ENCODE data around the gene SPI1. TPM values are rescaled to one million over a fixed set of nuclear protein-coding genes. Genes with fewer than 3 reads are reported as not detected.

SPI1 gene
- total RNA-seq, 1 donor from 2014 or later, result 98.2 TPM

- no peak overlapping the region for H3K27ac ChIP-seq
- no peak overlapping the region for H3K4me3 ChIP-seq
Observed at GRCh38 chr11:47328449-47329390, 49.6 kb downstream of the SPI1 start.

GRCh38 chr11:47327949-47328348 lies 50.4 kb downstream of the SPI1 start:
- Histone ChIP-seq H3K4me3 (no peak overlapping the region), H3K9me3 (no peaks in the 10 kb centered on the region), H3K27me3 (no peaks in the 10 kb centered on the region), H3K27ac (no peak overlapping the region), H3K4me1 (no peaks in the 10 kb centered on the region), H3K36me3 (peaks cover 0 to 33% of the 10 kb centered on the region in 2 donors)
- TF ChIP-seq CTCF (IDR thresholded peaks at IDR 0.05), result no peak
- intact Hi-C loops (cut with DNase I), result no loop called here
- no peak for DNase-seq (ENCODE audit: low spot score in 2 of 2)

More at GRCh38 chr11:47328449-47329390, 49.6 kb downstream of the SPI1 start:
- intact Hi-C loops (cut with DNase I), result no loop called here
- Histone ChIP-seq H3K4me1 (no peaks in the 10 kb centered on the region), H3K36me3 (peaks cover 0 to 33% of the 10 kb centered on the region in 2 donors), H3K9me3 (no peaks in the 10 kb centered on the region), H3K27me3 (no peaks in the 10 kb centered on the region)
- TF ChIP-seq CTCF (IDR thresholded peaks at IDR 0.05), result no peak
- DNase-seq (ENCODE audit: low spot score in 2 of 2), result no peak

DNA sequence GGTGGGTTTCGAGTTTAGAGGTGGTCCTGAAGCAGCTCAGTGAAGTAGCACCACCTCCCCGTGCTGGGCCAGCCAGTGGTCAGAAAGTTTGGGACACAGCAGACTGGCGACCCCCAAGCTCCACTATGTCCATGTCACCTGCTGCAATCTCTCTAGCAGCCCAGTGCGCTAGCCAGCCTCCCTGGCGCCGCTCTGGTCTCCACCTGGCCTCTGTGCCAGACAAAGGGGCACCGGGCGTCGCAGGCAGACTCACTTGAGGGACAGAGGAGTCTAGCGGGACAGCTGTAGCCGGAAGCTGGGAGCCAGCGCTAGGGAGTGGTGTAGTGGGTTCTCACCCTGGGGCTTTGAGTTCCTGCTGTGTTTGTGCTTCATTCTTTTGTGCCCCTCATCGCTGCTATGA lies 51.3 kb downstream of the SPI1 start:
- H3K4me3 ChIP-seq, result no peak overlapping the region
- intact Hi-C loops (cut with DNase I), result no loop called here
- no peaks in the 10 kb centered on the region for H3K9me3 ChIP-seq
- H3K27ac ChIP-seq, result no peak overlapping the region
- no peak for DNase-seq (ENCODE audit: low spot score in 2 of 2)
- H3K4me1 ChIP-seq, result no peaks in the 10 kb centered on the region
- no peak for TF ChIP-seq CTCF (IDR thresholded peaks at IDR 0.05)
- H3K36me3 ChIP-seq, result peaks cover 7 to 37% of the 10 kb centered on the region in 2 donors
- H3K27me3 ChIP-seq, result no peaks in the 10 kb centered on the region

DNA sequence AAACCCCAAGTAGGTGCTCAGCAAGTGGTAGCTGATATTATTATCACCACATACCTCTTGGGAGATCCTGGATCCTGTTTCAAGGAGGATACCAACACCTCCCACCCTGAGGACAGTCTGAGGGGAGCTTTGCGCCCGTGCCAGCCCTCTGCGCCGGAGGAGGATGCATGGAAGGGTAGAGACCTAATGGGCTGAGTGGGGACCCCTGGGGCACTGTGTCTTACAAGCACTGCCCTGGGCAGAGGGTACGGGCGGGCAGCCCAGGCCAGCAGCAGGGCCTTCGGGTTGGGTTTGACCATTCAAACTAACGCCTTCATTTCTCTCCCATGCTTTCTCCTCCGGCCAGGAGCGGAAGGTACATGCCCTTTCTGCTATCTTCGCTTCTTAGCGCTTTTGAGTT lies 52.1 kb downstream of the SPI1 start:
- intact Hi-C loops (cut with DNase I), result no loop called here
- H3K4me3 ChIP-seq, result no peak overlapping the region
- no peaks in the 10 kb centered on the region for H3K4me1 ChIP-seq
- H3K36me3 ChIP-seq, result peaks cover 15 to 43% of the 10 kb centered on the region in 2 donors
- H3K9me3 ChIP-seq, result no peaks in the 10 kb centered on the region
- H3K27me3 ChIP-seq, result no peaks in the 10 kb centered on the region
- H3K27ac ChIP-seq, result no peak overlapping the region
- no peak for TF ChIP-seq CTCF (IDR thresholded peaks at IDR 0.05)
- DNase-seq (ENCODE audit: low spot score in 2 of 2), result no peak

DNA sequence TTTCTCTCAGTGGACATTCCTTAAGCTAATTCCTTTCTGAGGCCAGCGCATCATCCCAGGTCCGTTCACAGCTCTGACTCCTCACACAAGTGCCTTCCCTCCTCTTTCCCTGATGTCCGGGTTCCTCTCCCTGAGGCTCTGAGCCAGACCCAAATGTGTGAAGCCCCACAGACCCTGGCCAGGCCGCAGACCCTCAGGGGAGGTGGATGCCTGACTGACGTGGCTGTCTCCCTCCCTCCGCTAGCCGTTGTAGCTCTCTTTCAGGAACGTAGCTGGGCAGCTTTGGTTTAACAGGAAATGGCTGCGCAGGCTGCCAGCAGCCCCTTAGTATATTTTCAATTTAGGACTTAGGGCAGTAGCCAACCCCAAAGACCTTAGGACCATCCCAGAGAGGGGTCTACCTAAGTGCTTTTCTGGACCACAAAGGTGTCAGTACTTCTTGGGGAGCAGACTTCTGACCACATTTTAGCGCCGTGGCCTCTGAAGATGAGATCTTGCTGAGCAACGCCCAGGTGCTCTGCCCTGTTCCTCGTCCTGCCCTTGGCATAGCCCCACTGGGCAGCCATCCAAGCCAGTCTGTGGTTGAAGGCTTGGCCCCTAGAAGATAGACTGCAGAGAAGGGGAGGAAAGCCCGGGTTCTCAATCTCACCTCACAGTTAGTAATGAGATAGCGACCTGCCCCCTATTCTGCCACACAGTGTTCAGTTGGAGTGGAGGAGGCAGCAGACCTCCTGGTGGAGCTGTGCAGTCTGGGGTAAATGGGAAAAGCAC lies 52.9 kb downstream of the SPI1 start:
- intact Hi-C loops (cut with DNase I), result no loop called here
- TF ChIP-seq CTCF (IDR thresholded peaks at IDR 0.05), result no peak
- Histone ChIP-seq H3K4me1 (no peaks in the 10 kb centered on the region), H3K27me3 (no peaks in the 10 kb centered on the region), H3K9me3 (no peaks in the 10 kb centered on the region), H3K36me3 (peaks cover 16 to 43% of the 10 kb centered on the region in 2 donors), H3K27ac (no peak overlapping the region), H3K4me3 (no peak overlapping the region)
- DNase-seq (ENCODE audit: low spot score in 2 of 2), result no peak

All from ascending aorta (tissue), 2 donors.